Fibroblast of lung (primary cell): ENCODE measurements around the gene RAPGEF2. TPM values are rescaled to one million over a fixed set of nuclear protein-coding genes. Genes with fewer than 3 reads are reported as not detected.
A peak's percentile ranks its signal among the peaks of the same experiment; 100 is the strongest.

ENCODE experiments used
- DNase-seq, 2 donors: peaks; one replicate each; pipeline versions ENCODE4 v3.0.0 to v3.0.0-alpha.2; 2010; ENCODE audit warnings: low read depth in 2 of 2
- H2AFZ ChIP-seq: 2 replicates; pipeline ENCODE4 v1.5.1; 2012; ENCODE audit warnings: low read length, control low read depth, inconsistent platforms
- H3K27ac ChIP-seq: 2 replicates; pipeline ENCODE4 v1.5.1; 2011; ENCODE audit warnings: low read length, control low read depth; ENCODE audit not compliant: insufficient read depth
- H3K27me3 ChIP-seq: 2 replicates; pipeline ENCODE4 v1.5.1; 2011; ENCODE audit warnings: mild to moderate bottlenecking, low read length; ENCODE audit not compliant: control insufficient read depth, insufficient read depth
- H3K36me3 ChIP-seq: 2 replicates; pipeline ENCODE4 v1.5.1; 2011; ENCODE audit warnings: low read length; ENCODE audit not compliant: control insufficient read depth, insufficient read depth
- H3K4me1 ChIP-seq: 2 replicates; pipeline ENCODE4 v1.5.1; 2011; ENCODE audit warnings: low read length; ENCODE audit not compliant: control insufficient read depth, insufficient read depth; ENCODE audit errors: extremely low read depth
- H3K4me2 ChIP-seq: 2 replicates; pipeline ENCODE4 v1.5.1; 2011; ENCODE audit warnings: low read length, control low read depth; ENCODE audit not compliant: insufficient read depth; ENCODE audit errors: extremely low read depth
- H3K4me3 ChIP-seq, 4 experiments: fragments of 200-600 bp in 1 of 4; sonication (generic) in 1 of 4; replicated peaks in 1 of 4; 2 replicates each; pipeline ENCODE4 v1.5.1; 2011 to 2016; ENCODE audit warnings: low read length in 4 of 4, low read depth in 3 of 4, mild to moderate bottlenecking in 3 of 4, control low read depth in 2 of 4, inconsistent platforms in 1 of 4, mixed read lengths in 1 of 4; ENCODE audit not compliant: insufficient read depth in 1 of 4; ENCODE audit errors: control extremely low read depth in 1 of 4
- H3K79me2 ChIP-seq: 2 replicates; pipeline ENCODE4 v1.5.1; 2012; ENCODE audit warnings: mild to moderate bottlenecking, low read length, inconsistent platforms; ENCODE audit not compliant: control insufficient read depth, insufficient read depth
- H3K9ac ChIP-seq: 2 replicates; pipeline ENCODE4 v1.5.1; 2011; ENCODE audit warnings: mild to moderate bottlenecking, low read length, control low read depth; ENCODE audit not compliant: insufficient read depth
- H3K9me3 ChIP-seq: 2 replicates; pipeline ENCODE4 v1.5.1; 2012; ENCODE audit warnings: low read depth, low read length; ENCODE audit not compliant: control insufficient read depth, insufficient read depth
- H4K20me1 ChIP-seq: 2 replicates; pipeline ENCODE4 v1.5.1; 2011; ENCODE audit warnings: low read length; ENCODE audit not compliant: control insufficient read depth, insufficient read depth; ENCODE audit errors: extremely low read depth
- CTCF ChIP-seq, 2 donors: IDR thresholded peaks in 1 of 2; conservative IDR thresholded peaks in 1 of 2; 1 replicate in 1 of 2; 2 replicates in 1 of 2; pipeline ENCODE4 v1.5.1; 2011 to 2012; ENCODE audit warnings: low read length in 2 of 2, control low read depth in 1 of 2, inconsistent platforms in 1 of 2, low read depth in 1 of 2, mild to moderate bottlenecking in 1 of 2
- EZH2 ChIP-seq: IDR thresholded peaks from 2 replicates; pipeline ENCODE4 v1.5.1; 2012; ENCODE audit warnings: low read length, control low read depth, mild to moderate bottlenecking; ENCODE audit errors: missing control alignments
- polyA plus RNA-seq, 2 donors: library from polyadenylated mRNA; depleted of rRNA in 1 of 2; stranded (reverse) in 1 of 2; unstranded in 1 of 2; fragments of >200 nt; gene quantifications; 2 replicates each; pipeline ENCODE4 v1.2.1, GENCODE V29; 2011 to 2012; ENCODE audit warnings: missing spikeins in 1 of 2
- total RNA-seq: library from RNA; depleted of rRNA; stranded (reverse); fragments of >200 nt; gene quantifications from 2 replicates; pipeline ENCODE4 v1.2.1, GENCODE V29; 2014

The RAPGEF2 gene
- total and polyA plus RNA-seq, 2 donors (not counting 1 experiment from before 2014, with no cell fraction given), result 45.5 to 58.5 TPM

GRCh38 chr4:159070742-159071141 is 32.1 kb upstream of the RAPGEF2 start:
- Histone ChIP-seq H4K20me1 (no peaks in the 10 kb centered on the region), H3K4me1 (peaks cover 5% of the 10 kb centered on the region), H2AFZ (no peak overlapping the region), H3K4me3 (no peak overlapping the region), H3K79me2 (no peaks in the 10 kb centered on the region), H3K9ac (no peak overlapping the region), H3K27me3 (no peaks in the 10 kb centered on the region), H3K4me2 (no peak overlapping the region), H3K9me3 (no peaks in the 10 kb centered on the region), H3K36me3 (no peaks in the 10 kb centered on the region), H3K27ac (no peak overlapping the region)
- peak; percentile 72 to 84 for DNase-seq
- TF ChIP-seq CTCF (conservative IDR thresholded peaks at IDR 0.05 in 1 of 2, IDR thresholded peaks at IDR 0.05 in 1 of 2; ENCODE audit: low read depth in 1 of 2, low read length in 2 of 2) (no peak), EZH2 (no peak)

GRCh38 chr4:159071178-159071968 is 31.5 kb upstream of the RAPGEF2 start:
- H3K4me2 ChIP-seq, result no peak overlapping the region
- DNase-seq, result peak; percentile 74 to 93
- peaks cover 7% of the 10 kb centered on the region for H3K4me1 ChIP-seq
- H3K79me2 ChIP-seq, result no peaks in the 10 kb centered on the region
- no peak overlapping the region for H3K27ac ChIP-seq
- H3K36me3 ChIP-seq, result no peaks in the 10 kb centered on the region
- no peaks in the 10 kb centered on the region for H3K27me3 ChIP-seq
- H2AFZ ChIP-seq, result no peak overlapping the region
- TF ChIP-seq EZH2, result no peak
- H3K9ac ChIP-seq, result no peak overlapping the region
- no peaks in the 10 kb centered on the region for H3K9me3 ChIP-seq
- H3K4me3 ChIP-seq, result no peak overlapping the region
- no peaks in the 10 kb centered on the region for H4K20me1 ChIP-seq

DNA sequence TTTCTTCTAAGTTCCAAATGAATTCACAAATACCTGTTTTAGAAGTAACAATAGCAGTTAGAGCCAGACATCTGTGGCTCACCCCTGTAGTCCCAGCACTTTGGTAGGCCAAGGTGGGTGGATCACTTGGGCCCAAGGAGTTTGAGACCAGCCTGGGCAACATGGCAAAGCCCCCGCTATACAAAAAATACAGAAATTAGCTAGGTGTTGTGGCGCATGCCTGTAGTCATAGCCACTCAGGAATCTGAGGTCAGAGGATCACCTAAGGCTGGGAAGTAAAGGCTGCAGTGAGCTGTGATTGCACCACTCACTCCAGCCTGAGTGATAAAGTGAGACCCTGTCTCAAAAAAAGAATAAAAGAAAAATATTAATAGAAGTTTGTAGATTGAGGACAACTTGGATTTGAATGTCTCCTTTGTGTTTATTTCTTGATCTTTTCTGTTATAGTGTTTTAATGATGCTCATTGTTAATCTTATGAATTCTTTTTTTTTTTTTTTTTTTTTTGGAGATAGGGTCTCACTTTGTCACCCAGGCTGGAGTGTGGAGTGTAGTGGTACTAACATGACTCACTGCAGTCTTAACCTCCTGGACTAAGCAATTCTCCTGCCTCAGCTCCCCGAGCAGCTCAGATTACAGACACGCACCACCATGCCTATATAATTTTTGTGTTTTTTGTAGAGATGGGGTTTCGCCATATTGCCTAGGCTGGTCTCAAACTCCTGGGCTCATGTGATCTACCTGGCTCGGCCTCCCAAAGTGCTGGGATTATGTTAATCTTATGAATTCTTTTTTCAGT is 30.7 kb upstream of the RAPGEF2 start:
- no peaks in the 10 kb centered on the region for H3K9me3 ChIP-seq
- H3K36me3 ChIP-seq, result no peaks in the 10 kb centered on the region
- no peak overlapping the region for H3K4me2 ChIP-seq
- no peaks in the 10 kb centered on the region for H4K20me1 ChIP-seq
- TF ChIP-seq CTCF (conservative IDR thresholded peaks at IDR 0.05 in 1 of 2, IDR thresholded peaks at IDR 0.05 in 1 of 2; ENCODE audit: low read depth in 1 of 2, low read length in 2 of 2), result no peak
- no peak for TF ChIP-seq EZH2
- no peaks in the 10 kb centered on the region for H3K79me2 ChIP-seq
- H2AFZ ChIP-seq, result no peak overlapping the region
- no peak overlapping the region for H3K27ac ChIP-seq
- peak in 1 of 2 donors; percentile 52 for DNase-seq
- H3K9ac ChIP-seq, result no peak overlapping the region
- no peak overlapping the region for H3K4me3 ChIP-seq
- H3K4me1 ChIP-seq, result peaks cover 7% of the 10 kb centered on the region
- H3K27me3 ChIP-seq, result no peaks in the 10 kb centered on the region
